H9 (cell line): ENCODE results near the gene NGRN. TPM values are rescaled to one million over a fixed set of nuclear protein-coding genes. Genes with fewer than 3 reads are reported as not detected.

ENCODE experiments used
- DNase-seq: peaks from one replicate; pipeline ENCODE4 v3.0.0-alpha.2; 2017
- H2AFZ ChIP-seq: one replicate; pipeline ENCODE4 v1.6.1; 2013; ENCODE audit warnings: mild to moderate bottlenecking, low read length, control low read depth, moderate library complexity
- H2AK5ac ChIP-seq: 2 replicates; pipeline ENCODE4 v1.6.1; 2013; ENCODE audit warnings: low read length, control low read depth, mixed read lengths; ENCODE audit not compliant: insufficient read length
- H2BK120ac ChIP-seq: one replicate; pipeline ENCODE4 v1.6.1; 2013; ENCODE audit warnings: low read depth, mild to moderate bottlenecking, low read length, control low read depth, inconsistent platforms; ENCODE audit not compliant: poor library complexity, severe bottlenecking
- H2BK12ac ChIP-seq: 2 replicates; pipeline ENCODE4 v1.6.1; 2013; ENCODE audit warnings: low read length, control low read depth, mixed read lengths, low read depth; ENCODE audit not compliant: insufficient read length
- H2BK15ac ChIP-seq: 2 replicates; pipeline ENCODE4 v1.6.1; 2013; ENCODE audit warnings: low read depth, low read length, control low read depth
- H2BK20ac ChIP-seq: one replicate; pipeline ENCODE4 v1.6.1; 2013; ENCODE audit warnings: low read depth, mild to moderate bottlenecking, low read length, control low read depth, inconsistent platforms; ENCODE audit not compliant: poor library complexity, severe bottlenecking
- H2BK5ac ChIP-seq: 2 replicates; pipeline ENCODE4 v1.6.1; 2013; ENCODE audit warnings: low read length, control low read depth, mixed read lengths; ENCODE audit not compliant: insufficient read length
- H3K14ac ChIP-seq: 2 replicates; pipeline ENCODE4 v1.6.1; 2013; ENCODE audit warnings: low read length, control low read depth; ENCODE audit not compliant: insufficient read depth
- H3K18ac ChIP-seq: 2 replicates; pipeline ENCODE4 v1.6.1; 2013; ENCODE audit warnings: low read depth, mild to moderate bottlenecking, mixed read lengths, low read length, control low read depth; ENCODE audit not compliant: insufficient read length
- H3K23ac ChIP-seq: 2 replicates; pipeline ENCODE4 v1.6.1; 2013; ENCODE audit warnings: low read length, control low read depth, mixed read lengths, low read depth; ENCODE audit not compliant: insufficient read length
- H3K23me2 ChIP-seq: 2 replicates; pipeline ENCODE4 v1.6.1; 2013; ENCODE audit warnings: low read depth, mild to moderate bottlenecking, mixed read lengths, low read length, control low read depth; ENCODE audit not compliant: insufficient read length, poor library complexity, severe bottlenecking
- H3K27ac ChIP-seq: 2 replicates; pipeline ENCODE4 v1.5.1; 2013; ENCODE audit warnings: low read length, control low read depth, mixed read lengths, low read depth; ENCODE audit not compliant: insufficient read length
- H3K27me3 ChIP-seq: 2 replicates; pipeline ENCODE4 v1.6.1; 2013; ENCODE audit warnings: low read length, control low read depth, inconsistent platforms; ENCODE audit not compliant: insufficient read depth
- H3K4ac ChIP-seq: 2 replicates; pipeline ENCODE4 v1.6.1; 2013; ENCODE audit warnings: low read depth, mild to moderate bottlenecking, control low read depth, inconsistent platforms, low read length, moderate library complexity
- H3K4me1 ChIP-seq: 2 replicates; pipeline ENCODE4 v1.6.1; 2013; ENCODE audit warnings: low read length, control low read depth, inconsistent platforms; ENCODE audit not compliant: insufficient read depth
- H3K4me2 ChIP-seq: 2 replicates; pipeline ENCODE4 v1.6.1; 2013; ENCODE audit warnings: low read length, control low read depth, mixed read lengths; ENCODE audit not compliant: insufficient read length, insufficient read depth
- H3K56ac ChIP-seq: 2 replicates; pipeline ENCODE4 v1.6.1; 2013; ENCODE audit warnings: low read depth, mild to moderate bottlenecking, mixed read lengths, low read length, control low read depth; ENCODE audit not compliant: insufficient read length
- H3K79me1 ChIP-seq: 2 replicates; pipeline ENCODE4 v1.6.1; 2013; ENCODE audit warnings: low read depth, mild to moderate bottlenecking, moderate library complexity, low read length, control low read depth, inconsistent platforms; ENCODE audit not compliant: insufficient read depth, poor library complexity, severe bottlenecking
- H3K79me2 ChIP-seq: 2 replicates; pipeline ENCODE4 v1.6.1; 2013; ENCODE audit warnings: low read length, control low read depth, inconsistent platforms; ENCODE audit not compliant: insufficient read depth
- H3K9ac ChIP-seq: 2 replicates; pipeline ENCODE4 v1.6.1; 2013; ENCODE audit warnings: low read length, control low read depth, mixed read lengths; ENCODE audit not compliant: insufficient read length; ENCODE audit errors: extremely low read depth
- H3K9me3 ChIP-seq: one replicate; pipeline ENCODE4 v1.6.1; 2013; ENCODE audit warnings: low read depth, low read length, inconsistent platforms; ENCODE audit not compliant: control insufficient read depth
- H3T11ph ChIP-seq: one replicate; pipeline ENCODE4 v1.6.1; 2013; ENCODE audit warnings: mild to moderate bottlenecking, low read length, control low read depth, inconsistent platforms
- H4K20me1 ChIP-seq: one replicate; pipeline ENCODE4 v1.6.1; 2013; ENCODE audit not compliant: control insufficient read depth, insufficient read length, insufficient read depth
- H4K5ac ChIP-seq: 2 replicates; pipeline ENCODE4 v1.6.1; 2013; ENCODE audit warnings: low read depth, mild to moderate bottlenecking, mixed read lengths, low read length, control low read depth; ENCODE audit not compliant: insufficient read length
- H4K8ac ChIP-seq: replicated peaks from 2 replicates; pipeline ENCODE4 v1.6.1; 2013; ENCODE audit warnings: low read length, control low read depth, mixed read lengths, low read depth; ENCODE audit not compliant: insufficient read length
- H4K91ac ChIP-seq: 2 replicates; pipeline ENCODE4 v1.6.1; 2013; ENCODE audit warnings: low read depth, mild to moderate bottlenecking, moderate library complexity, mixed read lengths, low read length, control low read depth; ENCODE audit not compliant: insufficient read length
- H3K27ac Mint-ChIP-seq, 3 experiments: 2 replicates in 2 of 3; 3 replicates in 1 of 3; pipeline ENCODE4 v1.8.0; 2020 to 2021; ENCODE audit warnings: mixed read lengths in 3 of 3, mild to moderate bottlenecking in 1 of 3, moderate library complexity in 1 of 3
- H3K27me3 Mint-ChIP-seq: 2 replicates; pipeline ENCODE4 v1.8.0; 2021; ENCODE audit warnings: low read depth, mild to moderate bottlenecking, moderate library complexity, mixed read lengths
- H3K36me3 Mint-ChIP-seq, 3 experiments: 2 replicates in 2 of 3; 3 replicates in 1 of 3; pipeline ENCODE4 v1.8.0; 2020 to 2021; ENCODE audit warnings: low read depth in 3 of 3, mixed read lengths in 3 of 3; ENCODE audit not compliant: insufficient read depth in 1 of 3
- H3K4me1 Mint-ChIP-seq, 2 experiments: 2 replicates each; pipeline ENCODE4 v1.8.0; 2020; ENCODE audit warnings: mixed read lengths in 2 of 2
- H3K4me3 Mint-ChIP-seq, 2 experiments: 2 replicates in 1 of 2; 3 replicates in 1 of 2; pipeline ENCODE4 v1.8.0; 2020 to 2021; ENCODE audit warnings: mild to moderate bottlenecking in 2 of 2, mixed read lengths in 2 of 2, moderate library complexity in 1 of 2
- H3K9me3 Mint-ChIP-seq, 2 experiments: 2 replicates in 1 of 2; 3 replicates in 1 of 2; pipeline ENCODE4 v1.8.0; 2020; ENCODE audit warnings: mild to moderate bottlenecking in 2 of 2, mixed read lengths in 2 of 2, moderate library complexity in 1 of 2
- CTCF ChIP-seq: fragments of 200-600 bp; sonication (generic); conservative IDR thresholded peaks from 3 replicates; pipeline ENCODE4 v1.8.0; 2021; ENCODE audit warnings: antibody characterized with exemption, mild to moderate bottlenecking
- WGBS: extraction: QIAGEN DNeasy Blood & Tissue Kit; methylation state at CpG from one replicate; pipeline ENCODE4 v1.1.7; 2013; ENCODE audit warnings: missing lambda C conversion rate, low lambda C conversion rate, mixed read lengths; ENCODE audit not compliant: insufficient read length; ENCODE audit errors: extremely low coverage; 5-methylcytosine and 5-hydroxymethylcytosine counted together
- total RNA-seq: library from RNA; stranded (reverse); gene quantifications from 2 replicates; pipeline ENCODE4 v1.2.1, GENCODE V29; 2021

Gene NGRN
- total RNA-seq, 1 experiment from 2014 or later: 79.2 TPM

DNA sequence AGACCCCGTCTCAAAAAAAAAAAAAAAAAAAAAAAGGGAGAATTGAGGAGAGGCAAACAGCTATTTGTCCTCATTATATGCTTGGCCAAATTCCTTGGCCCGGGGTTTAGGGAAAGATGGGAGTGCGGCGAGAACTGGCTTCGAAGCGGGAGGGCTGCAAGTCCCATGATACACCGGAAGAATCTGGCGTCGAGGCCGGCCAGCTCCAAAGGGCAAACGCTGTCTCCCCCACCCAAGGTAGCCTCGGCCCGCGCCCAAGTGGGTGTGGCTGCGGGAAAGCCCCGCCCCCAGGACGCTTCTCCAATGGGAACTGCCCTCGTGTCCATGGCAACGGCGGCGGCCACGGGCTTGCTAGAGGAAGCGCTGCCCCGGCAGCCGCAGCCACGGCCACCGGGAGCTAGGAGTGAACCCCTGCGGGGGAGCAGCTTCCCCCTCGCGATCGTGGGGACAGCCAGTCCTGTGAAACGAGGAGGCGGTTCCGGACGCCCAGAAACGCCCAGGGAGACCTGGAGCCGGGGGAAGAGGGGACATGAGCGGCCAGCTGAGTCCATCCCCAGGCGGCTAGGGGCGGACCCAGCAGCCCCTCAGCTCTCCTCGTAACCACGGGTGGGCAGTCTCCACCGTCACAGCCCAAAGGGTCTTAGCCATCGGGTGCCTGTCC lies 16.1 kb upstream of the NGRN start, which contains the start of gene TTLL13:
Gene TTLL13, plus strand, starts transcription at position 354 of the 661 bp plus-strand sequence. CDS start 1,075 bp downstream, outside the sequence.
- Mint-ChIP-seq H3K9me3 (no peaks in the 10 kb centered on the region), H3K27ac (peak within 1 kb of the TSS in 1 of 3 experiments; percentile 7; a peak in 1 of 7 replicates), H3K4me3 (peak within 1 kb of the TSS; percentile 65 to 79), H3K27me3 (peaks cover 19% of the 10 kb centered on the region), H3K36me3 (no peaks in the 10 kb centered on the region), H3K4me1 (peaks cover 3 to 5% of the 10 kb centered on the region in 2 experiments; a peak in 3 of 4 replicates)
- no peak within 1 kb of the TSS for H2BK15ac ChIP-seq
- no peak within 1 kb of the TSS for H2BK5ac ChIP-seq
- no peak within 1 kb of the TSS for H4K91ac ChIP-seq
- no peak within 1 kb of the TSS for H3K23ac ChIP-seq
- peaks cover 8% of the 10 kb centered on the region for H3K23me2 ChIP-seq
- no CpG with 5 or more reads among the region's 44 CpGs for WGBS
- H3K4me2 ChIP-seq: peak within 1 kb of the TSS; percentile 75
- H3K79me1 ChIP-seq: no peaks in the 10 kb centered on the region
- no peak within 1 kb of the TSS for H2AK5ac ChIP-seq
- H4K5ac ChIP-seq: no peak within 1 kb of the TSS
- no peak within 1 kb of the TSS; the same call in 1 of the 2 replicates for H3K14ac ChIP-seq
- no peak within 1 kb of the TSS for H3K27ac ChIP-seq
- no peak within 1 kb of the TSS for H4K8ac ChIP-seq
- H2AFZ ChIP-seq: peak within 1 kb of the TSS; percentile 74
- no peaks in the 10 kb centered on the region for H4K20me1 ChIP-seq
- no peak within 1 kb of the TSS for H2BK120ac ChIP-seq
- no peak within 1 kb of the TSS for H3K4ac ChIP-seq
- no peak for TF ChIP-seq CTCF
- H3T11ph ChIP-seq: no peak within 1 kb of the TSS
- peaks cover 2% of the 10 kb centered on the region; the same call in 1 of the 2 replicates for H3K27me3 ChIP-seq
- no peaks in the 10 kb centered on the region for H3K4me1 ChIP-seq
- no peak within 1 kb of the TSS for H2BK12ac ChIP-seq
- H3K56ac ChIP-seq: no peak within 1 kb of the TSS
- H3K79me2 ChIP-seq: no peaks in the 10 kb centered on the region
- no peak within 1 kb of the TSS for H2BK20ac ChIP-seq
- H3K9ac ChIP-seq: no peak within 1 kb of the TSS
- no peaks in the 10 kb centered on the region for H3K9me3 ChIP-seq
- peak; percentile 98 for DNase-seq
- H3K18ac ChIP-seq: no peak within 1 kb of the TSS
